ENCODE measurements around the gene TGFBR3L.

Gene TGFBR3L

DNA sequence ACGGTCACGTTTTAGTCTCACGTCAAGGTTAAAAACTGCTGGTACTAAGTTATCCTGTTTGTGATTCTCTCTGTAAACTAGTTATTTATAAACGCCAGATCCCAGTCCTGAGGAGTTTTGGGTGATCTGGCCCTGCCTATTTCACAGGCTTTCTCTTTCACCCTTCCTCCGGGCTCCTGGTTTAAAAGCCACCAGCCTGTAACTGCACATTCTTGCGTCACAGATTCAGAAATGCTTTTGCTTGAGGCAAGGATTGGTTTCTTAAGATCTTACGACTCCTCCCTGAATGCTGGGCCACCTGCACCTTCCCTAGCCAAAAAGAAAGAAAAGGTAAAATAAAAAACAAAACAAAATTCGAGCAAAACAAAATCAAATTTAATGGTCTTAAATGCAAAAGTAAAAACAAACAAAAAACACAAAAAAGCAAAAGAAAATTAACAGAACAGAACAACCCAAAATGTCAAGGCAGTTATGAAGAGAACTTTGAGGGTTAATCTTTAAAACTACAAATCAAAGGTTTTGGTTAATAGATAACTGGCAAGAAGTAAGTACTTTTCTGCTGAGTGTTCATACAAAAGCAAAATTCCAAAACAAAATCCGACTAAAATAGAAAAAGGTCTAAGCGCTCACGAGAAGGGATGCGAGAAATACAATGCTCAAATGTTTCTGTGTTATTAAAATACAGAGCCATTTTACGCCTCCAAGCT is 47.4 kb downstream of the TGFBR3L start:
- DNase-seq: no peak

DNA sequence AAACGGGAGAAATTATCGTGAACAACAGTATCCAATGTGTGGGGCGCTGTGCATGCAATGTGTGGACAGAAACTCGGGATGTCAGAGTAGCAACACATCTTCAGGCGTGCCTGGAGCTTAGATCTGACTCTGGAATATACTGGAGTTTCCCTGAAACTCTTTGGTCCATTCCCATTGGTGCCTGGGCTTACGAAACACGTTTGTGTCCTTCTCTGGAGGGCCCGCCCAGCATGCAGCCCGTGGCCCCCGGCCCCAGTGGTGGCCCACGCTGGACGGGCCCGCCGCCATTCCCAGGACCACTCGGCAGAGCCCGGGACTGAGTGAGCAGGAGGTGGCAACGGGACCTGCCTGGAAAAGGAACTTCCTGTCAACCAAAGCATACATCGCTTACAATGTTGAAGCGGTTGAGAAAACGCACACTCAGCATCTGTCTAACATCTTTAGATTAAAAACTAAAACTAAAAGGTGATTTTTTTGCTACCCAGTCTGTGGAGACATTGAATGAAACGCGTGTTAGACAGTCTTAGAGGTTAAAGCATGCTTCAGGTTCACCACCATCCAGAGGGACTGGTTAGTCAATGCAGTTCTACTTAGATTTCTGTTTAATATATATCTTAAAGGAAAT is 48.1 kb downstream of the TGFBR3L start:
- DNase-seq: no peak

DNA sequence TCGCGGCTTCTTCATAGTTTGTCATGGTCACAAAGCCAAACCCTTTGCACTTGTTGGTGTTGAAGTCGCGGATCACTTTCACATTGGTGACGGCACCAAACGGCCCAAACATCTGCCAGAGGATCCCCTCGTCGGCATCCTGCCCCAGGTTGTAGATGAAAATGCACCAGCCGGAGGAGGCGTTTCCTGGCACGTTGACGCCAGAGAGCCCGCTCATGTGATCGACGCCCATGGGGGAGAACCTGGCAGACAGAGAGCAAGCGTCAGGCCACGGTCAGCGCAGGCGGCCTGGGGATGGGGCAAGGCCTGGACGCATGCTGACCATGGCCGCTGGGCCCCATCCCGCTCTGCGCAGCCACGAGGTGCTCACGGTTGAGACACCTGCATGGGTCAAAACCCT is 48.9 kb downstream of the TGFBR3L start:
- no peak for DNase-seq

DNA sequence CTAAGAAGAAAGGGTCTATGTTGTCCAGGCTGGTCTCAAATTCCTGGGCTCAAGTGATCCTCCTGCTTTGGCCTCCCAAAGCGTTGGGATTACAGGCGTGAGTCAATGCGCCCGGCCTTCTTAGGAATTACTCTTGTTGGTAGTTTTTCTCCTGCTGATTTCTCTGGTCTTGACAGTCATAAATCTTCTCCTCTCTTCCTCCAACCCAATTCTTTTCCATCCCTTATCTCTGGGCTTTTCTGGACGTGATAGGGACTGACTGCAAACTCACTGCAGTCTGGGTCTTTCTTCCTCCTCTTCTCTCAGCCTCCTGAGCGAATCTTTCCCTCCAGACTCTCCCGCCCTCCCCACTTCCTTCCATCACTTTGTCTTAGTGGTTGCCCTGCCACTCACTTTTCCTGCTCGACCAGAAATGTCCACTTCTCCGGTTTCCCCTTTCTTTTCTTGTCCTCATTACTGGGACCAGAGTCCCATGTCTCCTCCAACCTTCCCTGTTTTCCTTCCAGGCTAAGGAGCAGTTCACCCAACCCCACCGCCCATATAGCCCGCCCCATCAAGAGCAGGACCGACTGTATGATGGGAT is 50.7 kb downstream of the TGFBR3L start:
- DNase-seq: no peak

DNA sequence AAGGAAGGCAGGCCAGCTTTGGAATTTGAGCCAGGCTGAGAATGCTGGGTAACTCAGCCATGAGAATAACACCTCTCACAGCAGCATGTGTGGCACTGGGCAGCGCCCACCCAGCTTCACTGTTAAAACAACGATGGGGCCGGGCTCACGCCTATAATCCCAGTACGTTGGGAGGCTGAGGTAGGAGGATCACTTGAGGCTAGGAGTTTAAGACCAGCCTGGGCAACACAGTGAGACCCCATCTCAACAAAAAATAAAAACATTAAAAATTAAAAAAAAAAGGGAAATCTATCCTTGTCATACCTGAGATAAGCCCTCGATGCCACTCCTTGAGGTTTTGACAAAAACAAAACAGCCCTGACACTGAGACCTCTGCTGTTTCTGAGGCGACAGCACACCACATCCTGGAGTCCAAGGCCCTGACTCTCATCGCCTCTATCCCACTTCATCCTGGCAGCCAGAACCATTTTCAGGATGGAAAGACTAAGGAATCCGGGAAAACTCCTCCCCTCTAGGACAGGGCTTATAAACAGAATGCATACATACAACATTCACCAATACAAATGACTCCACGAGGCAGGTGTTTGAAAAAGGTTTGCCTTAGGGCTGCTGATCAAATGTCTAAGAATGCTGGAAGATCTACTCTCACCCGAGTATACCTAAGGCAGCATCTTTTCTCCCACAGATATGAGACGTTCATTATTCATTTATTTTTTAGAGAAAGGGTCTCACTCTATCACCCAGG is 51.5 kb downstream of the TGFBR3L start:
- no peak for DNase-seq

DNA sequence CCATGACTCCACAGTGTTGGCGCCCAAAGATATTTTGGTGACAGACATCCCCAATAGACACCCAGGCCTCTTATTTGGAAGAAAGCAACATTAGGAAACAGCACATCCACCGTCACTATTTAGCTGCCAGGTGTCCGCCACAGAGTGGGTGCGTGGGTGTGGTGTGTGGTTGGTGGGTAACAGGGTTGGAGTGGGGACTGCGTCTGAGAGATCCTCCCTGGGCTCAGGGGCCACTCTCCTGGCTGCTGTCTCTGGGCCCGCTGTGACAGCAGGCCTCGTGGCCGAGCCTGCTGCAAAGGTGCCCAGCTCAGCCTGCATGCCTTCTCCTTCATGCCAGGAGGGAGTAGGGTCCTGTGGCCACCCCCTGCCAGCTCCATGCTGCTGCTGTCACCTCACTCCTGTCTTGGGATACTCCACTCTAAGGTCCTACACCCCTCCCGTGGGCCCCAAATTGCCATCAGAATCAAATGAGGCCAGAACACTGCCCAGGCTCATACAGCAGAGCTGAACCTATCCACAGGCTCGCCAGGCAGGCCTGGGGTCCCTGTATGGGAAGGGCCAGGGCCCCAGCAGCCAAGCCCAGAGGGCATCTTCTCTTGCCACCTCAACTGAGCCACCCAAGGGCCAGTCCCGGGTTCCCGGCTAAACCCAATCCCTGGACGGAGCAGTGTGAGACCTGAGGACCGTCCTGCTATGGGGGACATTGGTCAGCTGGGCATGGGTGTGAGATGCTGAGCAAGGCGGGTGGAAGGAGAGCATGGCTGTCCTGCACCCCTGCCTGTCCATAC is 53.6 kb downstream of the TGFBR3L start:
- no peak for DNase-seq

All from activated CD4-positive, alpha-beta T cell treated with anti-CD3 and anti-CD28 coated beads, Interleukin-2, amount 50 U/mL, for 48 hours (primary cell).